C4-2B (cell line): Measurements from ENCODE around the gene LTBP4.

Source experiments
- ZFX ChIP-seq: fragments of 450-650 bp; IDR thresholded peaks from 2 replicates; pipeline ENCODE4 v1.6.1; 2017
- TF ChIP-seq, protein P1 (sequence below): fragments of 450-650 bp; conservative IDR thresholded peaks from 2 replicates; pipeline ENCODE4 v1.5.1; 2017; ENCODE audit warnings: mild to moderate bottlenecking

DNA sequence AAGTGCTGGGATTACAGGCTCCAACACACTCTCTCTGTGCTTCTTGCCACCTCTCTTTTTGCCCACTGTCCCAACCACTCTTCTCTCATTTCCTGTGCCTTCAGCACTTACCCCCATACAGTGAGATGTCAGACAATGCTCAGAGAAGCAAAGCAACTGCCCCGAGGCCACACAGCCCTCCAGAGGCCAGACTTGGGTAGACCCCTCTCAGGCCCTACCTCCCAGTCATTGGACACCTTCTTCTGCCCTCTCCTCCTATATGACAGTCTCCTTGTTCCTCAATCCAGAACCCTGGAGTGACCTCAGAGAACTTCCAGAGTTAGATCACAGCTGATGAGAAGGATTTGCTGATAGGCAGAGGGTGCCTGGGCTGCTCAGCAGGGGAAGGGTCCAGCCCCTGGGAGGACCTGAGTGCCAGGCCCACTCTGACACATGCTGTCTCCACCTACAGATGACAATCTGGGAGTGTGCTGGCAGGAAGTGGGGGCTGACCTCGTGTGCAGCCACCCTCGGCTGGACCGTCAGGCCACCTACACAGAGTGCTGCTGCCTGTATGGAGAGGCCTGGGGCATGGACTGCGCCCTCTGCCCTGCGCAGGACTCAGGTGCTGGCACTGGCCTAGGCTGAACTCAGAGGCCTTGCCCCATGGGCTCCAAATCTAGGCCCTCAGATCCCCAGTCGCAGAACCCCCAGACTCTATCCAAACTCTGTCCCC lies 24.4 kb downstream of the LTBP4 start:
- TF ChIP-seq, protein P1, sequence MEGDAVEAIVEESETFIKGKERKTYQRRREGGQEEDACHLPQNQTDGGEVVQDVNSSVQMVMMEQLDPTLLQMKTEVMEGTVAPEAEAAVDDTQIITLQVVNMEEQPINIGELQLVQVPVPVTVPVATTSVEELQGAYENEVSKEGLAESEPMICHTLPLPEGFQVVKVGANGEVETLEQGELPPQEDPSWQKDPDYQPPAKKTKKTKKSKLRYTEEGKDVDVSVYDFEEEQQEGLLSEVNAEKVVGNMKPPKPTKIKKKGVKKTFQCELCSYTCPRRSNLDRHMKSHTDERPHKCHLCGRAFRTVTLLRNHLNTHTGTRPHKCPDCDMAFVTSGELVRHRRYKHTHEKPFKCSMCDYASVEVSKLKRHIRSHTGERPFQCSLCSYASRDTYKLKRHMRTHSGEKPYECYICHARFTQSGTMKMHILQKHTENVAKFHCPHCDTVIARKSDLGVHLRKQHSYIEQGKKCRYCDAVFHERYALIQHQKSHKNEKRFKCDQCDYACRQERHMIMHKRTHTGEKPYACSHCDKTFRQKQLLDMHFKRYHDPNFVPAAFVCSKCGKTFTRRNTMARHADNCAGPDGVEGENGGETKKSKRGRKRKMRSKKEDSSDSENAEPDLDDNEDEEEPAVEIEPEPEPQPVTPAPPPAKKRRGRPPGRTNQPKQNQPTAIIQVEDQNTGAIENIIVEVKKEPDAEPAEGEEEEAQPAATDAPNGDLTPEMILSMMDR: no peak
- TF ChIP-seq ZFX: no peak
